ENCODE results near the gene EIF2AK2. TPM values are rescaled to one million over a fixed set of nuclear protein-coding genes. Genes with fewer than 3 reads are reported as not detected.

The EIF2AK2 gene
- total RNA-seq, 4 donors from 2014 or later, result 8.1 to 21.4 (median 16.7) TPM

DNA sequence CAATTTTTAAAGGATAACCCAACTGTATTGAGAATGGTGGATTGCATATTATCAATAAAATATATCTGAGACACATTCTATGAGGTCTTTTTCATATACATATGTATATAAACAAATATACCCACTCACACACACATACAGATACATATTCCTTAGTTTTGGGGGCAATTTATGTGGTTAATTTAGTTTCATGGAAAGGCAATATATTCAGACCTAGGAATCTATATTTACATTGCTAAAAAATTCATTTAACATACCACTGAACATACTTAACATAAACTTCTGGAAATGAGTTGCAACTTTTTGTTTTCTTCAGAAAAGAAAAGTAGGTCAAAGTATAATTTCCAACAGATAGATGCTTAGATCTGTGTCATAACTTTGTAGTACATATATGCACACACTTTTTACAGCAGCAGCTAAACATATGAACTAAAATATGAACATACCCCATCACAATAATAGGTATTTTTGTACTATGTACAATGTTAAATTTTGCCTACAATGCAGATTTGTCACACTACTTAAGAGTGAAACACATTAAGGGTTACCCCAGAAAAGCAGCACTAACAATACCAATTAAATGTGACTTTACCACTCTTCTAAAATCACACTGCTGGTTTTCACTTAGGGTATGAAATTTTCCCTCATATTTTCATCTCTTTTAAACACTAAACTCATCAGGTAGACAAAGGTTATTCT lies 95.6 kb downstream of the EIF2AK2 start:
- no peak for DNase-seq
- no peak for TF ChIP-seq POLR2A (IDR thresholded peaks at IDR 0.05)
- TF ChIP-seq, protein P1, sequence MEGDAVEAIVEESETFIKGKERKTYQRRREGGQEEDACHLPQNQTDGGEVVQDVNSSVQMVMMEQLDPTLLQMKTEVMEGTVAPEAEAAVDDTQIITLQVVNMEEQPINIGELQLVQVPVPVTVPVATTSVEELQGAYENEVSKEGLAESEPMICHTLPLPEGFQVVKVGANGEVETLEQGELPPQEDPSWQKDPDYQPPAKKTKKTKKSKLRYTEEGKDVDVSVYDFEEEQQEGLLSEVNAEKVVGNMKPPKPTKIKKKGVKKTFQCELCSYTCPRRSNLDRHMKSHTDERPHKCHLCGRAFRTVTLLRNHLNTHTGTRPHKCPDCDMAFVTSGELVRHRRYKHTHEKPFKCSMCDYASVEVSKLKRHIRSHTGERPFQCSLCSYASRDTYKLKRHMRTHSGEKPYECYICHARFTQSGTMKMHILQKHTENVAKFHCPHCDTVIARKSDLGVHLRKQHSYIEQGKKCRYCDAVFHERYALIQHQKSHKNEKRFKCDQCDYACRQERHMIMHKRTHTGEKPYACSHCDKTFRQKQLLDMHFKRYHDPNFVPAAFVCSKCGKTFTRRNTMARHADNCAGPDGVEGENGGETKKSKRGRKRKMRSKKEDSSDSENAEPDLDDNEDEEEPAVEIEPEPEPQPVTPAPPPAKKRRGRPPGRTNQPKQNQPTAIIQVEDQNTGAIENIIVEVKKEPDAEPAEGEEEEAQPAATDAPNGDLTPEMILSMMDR (IDR thresholded peaks at IDR 0.05), result no peak
- H3K4me1 ChIP-seq, result no peaks in the 10 kb centered on the region
- H3K36me3 ChIP-seq, result peaks cover 15 to 100% (median 23%) of the 10 kb centered on the region in 3 donors
- H3K27ac ChIP-seq, result no peak overlapping the region
- intact Hi-C loops (cut with DNase I), result no loop called here
- no peak overlapping the region for H3K4me3 ChIP-seq
- H3K9me3 ChIP-seq, result no peaks in the 10 kb centered on the region
- no peaks in the 10 kb centered on the region for H3K27me3 ChIP-seq

- Histone ChIP-seq H3K4me1 (no peaks in the 10 kb centered on the region), H3K27me3 (no peaks in the 10 kb centered on the region), H3K9me3 (no peaks in the 10 kb centered on the region), H3K36me3 (peaks cover 15 to 100% (median 20%) of the 10 kb centered on the region in 3 donors), H3K27ac (no peak overlapping the region), H3K4me3 (no peak overlapping the region)
- WGBS, 2 donors, result 83 to 87% methylated on average over 7 of the region's 7 CpGs
- intact Hi-C loops (cut with DNase I), result no loop called here
- no peak for DNase-seq
- TF ChIP-seq, protein P1 (IDR thresholded peaks at IDR 0.05), result no peak
- no peak for TF ChIP-seq POLR2A (IDR thresholded peaks at IDR 0.05)
Observed at GRCh38 chr2:37060446-37060845, 96.3 kb downstream of the EIF2AK2 start.

GRCh38 chr2:37059841-37060240 lies 96.9 kb downstream of the EIF2AK2 start:
- TF ChIP-seq, protein P1 (IDR thresholded peaks at IDR 0.05), result no peak
- TF ChIP-seq POLR2A (IDR thresholded peaks at IDR 0.05), result no peak
- H3K27ac ChIP-seq, result no peak overlapping the region
- DNase-seq, result no peak
- H3K4me3 ChIP-seq, result no peak overlapping the region
- no peaks in the 10 kb centered on the region for H3K27me3 ChIP-seq
- WGBS, 2 donors, result 91 to 95% methylated on average over 3 of the region's 3 CpGs
- H3K4me1 ChIP-seq, result no peaks in the 10 kb centered on the region
- H3K9me3 ChIP-seq, result no peaks in the 10 kb centered on the region
- peaks cover 15 to 100% (median 18%) of the 10 kb centered on the region in 3 donors for H3K36me3 ChIP-seq
- intact Hi-C loops (cut with DNase I), result no loop called here

DNA sequence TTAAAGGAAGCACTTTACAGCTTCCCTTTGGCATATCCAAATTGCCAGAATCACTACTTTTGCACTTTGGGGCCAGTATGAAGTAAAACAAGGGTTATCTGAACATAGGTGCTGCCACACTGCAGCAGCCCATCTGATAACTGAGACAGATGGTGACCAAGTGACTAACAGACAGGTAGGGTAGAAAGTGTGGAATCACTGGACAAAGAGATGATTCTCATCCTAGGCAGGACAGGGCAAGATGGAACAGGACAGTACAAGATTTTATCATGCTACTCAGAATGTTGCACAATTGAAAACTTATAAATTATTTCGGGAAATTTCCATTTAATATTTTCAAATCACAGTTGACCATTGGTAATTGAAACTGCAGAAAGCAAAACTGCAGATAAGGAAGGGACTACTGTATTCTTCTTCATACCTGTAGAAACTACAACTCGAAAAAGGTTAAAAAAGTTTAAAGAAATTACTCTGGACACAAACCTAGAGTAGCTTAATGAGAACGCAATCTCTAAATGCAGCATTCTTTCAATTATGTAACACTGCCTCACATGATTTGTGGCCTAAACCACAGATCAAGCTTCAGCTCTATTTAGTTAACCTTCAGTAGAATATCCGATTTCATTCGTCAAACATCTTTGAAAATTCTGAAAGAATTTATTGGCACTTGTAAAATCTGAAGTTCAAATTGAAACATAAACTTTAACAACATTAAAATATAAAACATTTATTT lies 104.0 kb downstream of the EIF2AK2 start:
- no peaks in the 10 kb centered on the region for H3K9me3 ChIP-seq
- H3K27ac ChIP-seq, result no peak overlapping the region
- no peak for DNase-seq
- peaks cover 5 to 100% (median 13%) of the 10 kb centered on the region in 3 donors for H3K36me3 ChIP-seq
- H3K4me3 ChIP-seq, result no peak overlapping the region
- TF ChIP-seq POLR2A (IDR thresholded peaks at IDR 0.05), result no peak
- TF ChIP-seq, protein P1 (IDR thresholded peaks at IDR 0.05), result no peak
- H3K4me1 ChIP-seq, result no peaks in the 10 kb centered on the region
- 85 to 86% methylated on average over 5 of the region's 5 CpGs for WGBS, 2 donors
- H3K27me3 ChIP-seq, result no peaks in the 10 kb centered on the region
- intact Hi-C loops (cut with DNase I), result no loop called here

Other genes starting within 250 kb of the EIF2AK2 start
- 10 to 100 TPM; 24.8 to 38.4 (median 31.6) TPM for gene STRN, start 190.4 kb downstream of the EIF2AK2 start, total RNA-seq
- gene HEATR5B, start 72.6 kb downstream of the EIF2AK2 start, total RNA-seq, result 10 to 100 TPM; 15.8 to 34.5 (median 23.1) TPM
- 1 to 10 TPM; 2.7 to 6.8 (median 5.9) TPM for gene GPATCH11, start 72.5 kb downstream of the EIF2AK2 start, total RNA-seq
- gene SULT6B1, start 31.7 kb upstream of the EIF2AK2 start, total RNA-seq, result not detected
- 10 to 100 TPM; 17.9 to 22.3 (median 20.3) TPM for gene CEBPZOS, start 39.5 kb upstream of the EIF2AK2 start, total RNA-seq
- 10 to 100 TPM; 13.9 to 47.5 (median 33.7) TPM for gene CEBPZ, start 74.6 kb upstream of the EIF2AK2 start, total RNA-seq
- gene NDUFAF7, start 74.7 kb upstream of the EIF2AK2 start, total RNA-seq, result 10 to 100 TPM in 1 of 4 donors, 1 to 10 TPM in 3; 8.3 to 12.6 (median 8.9) TPM
- 10 to 100 TPM in 3 of 4 donors, 1 to 10 TPM in 1; 7.4 to 25.9 (median 23.2) TPM for gene PRKD3, start 167.9 kb upstream of the EIF2AK2 start, total RNA-seq
- gene QPCT, start 187.7 kb upstream of the EIF2AK2 start, total RNA-seq, result 10 to 100 TPM in 2 of 4 donors, 1 to 10 TPM in 2; 2.1 to 13.7 (median 7.2) TPM

Data from esophagus squamous epithelium (tissue), 5 donors.